Endodermal cell (in vitro differentiated cells): ENCODE measurements around the gene PSMD1. TPM values are rescaled to one million over a fixed set of nuclear protein-coding genes. Genes with fewer than 3 reads are reported as not detected.

Experiments
- DNase-seq: peaks from one replicate; pipeline ENCODE4 v3.0.0-alpha.2; 2017
- H3K27ac ChIP-seq: 2 replicates; pipeline ENCODE4 v1.5.1; 2013; ENCODE audit warnings: mild to moderate bottlenecking, low read depth, low read length, moderate library complexity
- H3K27me3 ChIP-seq: 2 replicates; pipeline ENCODE4 v1.6.1; 2013; ENCODE audit warnings: mild to moderate bottlenecking, low read length, moderate library complexity; ENCODE audit not compliant: insufficient read depth, control insufficient read depth, poor library complexity, severe bottlenecking
- H3K36me3 ChIP-seq: 2 replicates; pipeline ENCODE4 v1.7.0; 2013; ENCODE audit warnings: mild to moderate bottlenecking, low read length, moderate library complexity; ENCODE audit not compliant: control insufficient read depth, insufficient read depth
- H3K4me1 ChIP-seq: one replicate; pipeline ENCODE4 v1.7.0; 2013; ENCODE audit warnings: low read length; ENCODE audit not compliant: control insufficient read depth, insufficient read depth
- H3K4me3 ChIP-seq: 2 replicates; pipeline ENCODE4 v1.5.1; 2013; ENCODE audit warnings: mild to moderate bottlenecking, low read length, moderate library complexity
- H3K9ac ChIP-seq: 2 replicates; pipeline ENCODE4 v1.6.1; 2013; ENCODE audit warnings: mild to moderate bottlenecking, low read length, moderate library complexity; ENCODE audit not compliant: poor library complexity, severe bottlenecking; ENCODE audit errors: extremely low read depth
- H3K9me3 ChIP-seq: 2 replicates; pipeline ENCODE4 v1.6.1; 2013; ENCODE audit warnings: mild to moderate bottlenecking, low read length, moderate library complexity; ENCODE audit not compliant: control insufficient read depth
- H3K27ac Mint-ChIP-seq: 2 replicates; pipeline ENCODE4 v1.8.0; 2020; ENCODE audit warnings: mixed read lengths
- H3K27me3 Mint-ChIP-seq: 2 replicates; pipeline ENCODE4 v1.8.0; 2021; ENCODE audit warnings: mild to moderate bottlenecking, mixed read lengths; ENCODE audit not compliant: insufficient read depth
- H3K36me3 Mint-ChIP-seq: 2 replicates; pipeline ENCODE4 v1.8.0; 2020; ENCODE audit warnings: low read depth, mixed read lengths
- H3K4me1 Mint-ChIP-seq: 2 replicates; pipeline ENCODE4 v1.8.0; 2020; ENCODE audit warnings: mixed read lengths
- H3K4me3 Mint-ChIP-seq: 2 replicates; pipeline ENCODE4 v1.8.0; 2020; ENCODE audit warnings: mild to moderate bottlenecking, moderate library complexity, mixed read lengths
- H3K9me3 Mint-ChIP-seq: 2 replicates; pipeline ENCODE4 v1.8.0; 2020; ENCODE audit warnings: mild to moderate bottlenecking, mixed read lengths
- CTCF ChIP-seq: fragments of 200-600 bp; sonication (generic); conservative IDR thresholded peaks from 2 replicates; pipeline ENCODE4 v1.5.0; 2021; ENCODE audit warnings: antibody characterized with exemption, mild to moderate bottlenecking
- WGBS, 2 experiments: methylation state at CpG; one replicate each; pipeline versions ENCODE4 v1.1.5 to v1.1.7; 2013; ENCODE audit warnings: missing lambda C conversion rate in 2 of 2, mixed read lengths in 1 of 2; ENCODE audit not compliant: insufficient coverage in 1 of 2, insufficient read length in 1 of 2; 5-methylcytosine and 5-hydroxymethylcytosine counted together
- total RNA-seq, 2 donors: library from RNA; stranded (reverse); fragmentation: NEBNext Ultra II Directional in 1 of 2; extraction: Animal tissue kit (Norgen Biotek cat#: 25700) in 1 of 2; gene quantifications; 2 replicates in 1 of 2; 3 replicates in 1 of 2; pipeline ENCODE4 v1.2.1, GENCODE V29; 2021

PSMD1 gene
- total RNA-seq, 2 donors from 2014 or later: 148 to 158 TPM

- Histone ChIP-seq H3K27me3 (peaks cover 22% of the 10 kb centered on the region), H3K27ac (no peak overlapping the region), H3K36me3 (no peaks in the 10 kb centered on the region), H3K9me3 (no peaks in the 10 kb centered on the region), H3K4me1 (peaks cover 13% of the 10 kb centered on the region), H3K4me3 (peak overlapping the region; percentile 62), H3K9ac (no peak overlapping the region)
- Mint-ChIP-seq H3K36me3 (no peaks in the 10 kb centered on the region), H3K27me3 (peaks cover 51% of the 10 kb centered on the region), H3K27ac (peak overlapping the region; percentile 89), H3K9me3 (no peaks in the 10 kb centered on the region), H3K4me1 (peaks cover 12% of the 10 kb centered on the region), H3K4me3 (peak overlapping the region; percentile 15)
- 86 to 93% methylated on average over 6 to 9 of the region's 9 CpGs for WGBS, 2 experiments
- TF ChIP-seq CTCF: no peak
- no peak for DNase-seq
Observed at GRCh38 chr2:231050018-231050901, 6.4 kb upstream of the PSMD1 start.

GRCh38 chr2:231051116-231051515 lies 5.6 kb upstream of the PSMD1 start:
- H3K9me3 Mint-ChIP-seq: no peaks in the 10 kb centered on the region
- 87 to 94% methylated on average over 2 to 5 of the region's 5 CpGs for WGBS, 2 experiments
- no peak overlapping the region for H3K4me3 Mint-ChIP-seq

More at GRCh38 chr2:231051116-231051515, 5.6 kb upstream of the PSMD1 start:
- Histone ChIP-seq H3K9me3 (no peaks in the 10 kb centered on the region), H3K27ac (no peak overlapping the region), H3K36me3 (no peaks in the 10 kb centered on the region), H3K27me3 (peaks cover 22% of the 10 kb centered on the region), H3K4me1 (peaks cover 13% of the 10 kb centered on the region), H3K4me3 (no peak overlapping the region), H3K9ac (no peak overlapping the region)
- no peak for TF ChIP-seq CTCF
- H3K27ac Mint-ChIP-seq: no peak overlapping the region
- no peaks in the 10 kb centered on the region for H3K36me3 Mint-ChIP-seq
- peaks cover 51% of the 10 kb centered on the region for H3K27me3 Mint-ChIP-seq
- DNase-seq: no peak
- peaks cover 12% of the 10 kb centered on the region for H3K4me1 Mint-ChIP-seq
